ENCODE data around the gene EXOSC1.
"Not testable (repeated sequence)": the region's sequence is repeated elsewhere in the genome, so short reads cannot be mapped to it uniquely, and the experiment has no call there.

EXOSC1 gene

DNA sequence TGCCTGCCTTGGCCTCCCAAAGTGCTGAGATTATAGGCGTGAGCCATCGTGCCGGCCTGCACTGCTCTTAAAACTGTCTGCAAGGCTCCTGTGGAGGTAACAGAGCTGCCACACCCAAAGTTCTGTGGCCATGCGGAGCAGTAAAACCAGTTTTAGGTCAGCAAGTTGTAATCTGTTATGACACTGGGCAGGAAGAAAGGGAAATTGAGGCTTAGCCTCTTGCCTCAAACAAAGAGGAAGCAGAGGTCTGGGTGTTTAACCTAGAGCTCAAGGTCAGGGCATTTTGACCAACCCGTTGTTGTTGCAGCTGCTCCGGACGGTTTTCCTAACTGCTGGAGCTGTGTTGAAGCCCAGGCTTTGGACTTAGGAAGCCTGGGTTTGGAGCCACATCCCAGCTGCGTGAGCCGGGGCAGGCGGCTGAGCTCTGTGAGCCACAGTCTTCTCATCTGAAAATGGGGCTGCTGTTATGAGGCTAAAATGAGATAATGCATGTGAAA lies 37.3 kb downstream of the EXOSC1 start:
- no peak for DNase-seq (ENCODE audit: low spot score)

DNA sequence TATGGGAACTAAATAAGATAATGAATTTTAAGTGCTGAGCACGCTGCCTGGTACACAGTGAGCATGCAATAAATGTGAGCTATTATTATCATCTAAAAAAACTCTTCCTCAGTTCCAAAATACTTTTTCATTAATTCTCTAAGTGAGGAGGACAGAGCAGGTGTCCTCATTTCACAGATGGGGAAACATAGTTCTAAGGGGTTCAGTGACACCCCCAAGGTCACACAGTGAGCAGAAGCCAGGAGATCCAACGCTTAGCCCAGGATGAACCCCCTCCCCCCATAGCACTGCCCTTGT lies 37.9 kb downstream of the EXOSC1 start:
- DNase-seq (ENCODE audit: low spot score) = no peak

DNA sequence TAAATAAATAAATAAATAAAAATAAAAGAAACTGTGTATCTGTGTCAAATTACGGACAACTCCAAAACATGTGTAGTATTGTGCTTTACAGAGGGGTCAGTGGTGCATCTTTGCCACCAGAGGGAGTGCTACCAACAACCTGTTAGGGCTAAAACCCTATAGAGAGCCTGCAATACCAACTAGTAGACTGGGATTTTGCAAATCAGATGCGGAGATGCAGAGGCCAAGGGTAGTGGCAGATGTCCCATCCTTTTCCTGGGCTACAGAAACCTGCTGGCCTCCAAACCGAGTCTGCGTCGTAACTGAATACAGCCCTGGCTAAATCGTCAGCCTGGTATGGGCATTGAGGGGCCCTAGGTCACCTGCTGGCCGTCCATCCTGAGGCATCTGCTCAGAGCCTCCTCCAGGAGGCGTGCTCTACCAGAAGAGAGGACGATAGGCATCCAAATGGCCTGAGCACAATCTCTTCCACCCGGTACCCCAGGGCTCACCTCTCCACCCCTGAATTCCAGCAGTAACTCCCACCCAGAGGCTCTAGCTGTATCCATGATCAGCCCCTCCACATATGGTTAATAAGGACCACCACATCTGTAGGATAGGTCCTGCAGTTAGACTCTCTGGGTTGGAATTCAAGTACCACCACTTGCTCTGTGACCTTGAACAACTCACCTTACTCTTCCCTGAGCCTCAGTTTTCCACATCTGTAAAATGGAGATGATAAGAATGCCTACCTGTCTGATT lies 38.4 kb downstream of the EXOSC1 start:
- peak; percentile 80 for DNase-seq (ENCODE audit: low spot score)

DNA sequence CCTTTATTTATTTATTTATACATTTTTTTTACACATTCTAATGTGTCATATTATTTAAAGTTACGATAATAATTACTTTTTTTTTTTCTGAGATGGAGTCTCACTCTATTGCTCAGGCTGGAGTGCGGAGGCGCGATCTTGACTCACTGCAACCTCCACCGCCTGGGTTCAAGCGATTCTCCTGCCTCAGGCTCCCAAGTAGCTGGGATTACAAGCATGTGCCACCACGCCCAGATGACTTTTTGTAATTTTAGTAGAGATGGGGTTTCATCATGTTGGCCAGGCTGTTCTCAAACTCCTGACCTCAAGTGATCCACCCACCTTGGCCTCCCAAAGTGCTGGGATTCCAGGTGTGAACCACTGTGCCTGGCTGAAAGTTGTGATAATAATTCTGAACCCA lies 39.3 kb downstream of the EXOSC1 start:
- not testable (repeated sequence) for DNase-seq (ENCODE audit: low spot score)

DNA sequence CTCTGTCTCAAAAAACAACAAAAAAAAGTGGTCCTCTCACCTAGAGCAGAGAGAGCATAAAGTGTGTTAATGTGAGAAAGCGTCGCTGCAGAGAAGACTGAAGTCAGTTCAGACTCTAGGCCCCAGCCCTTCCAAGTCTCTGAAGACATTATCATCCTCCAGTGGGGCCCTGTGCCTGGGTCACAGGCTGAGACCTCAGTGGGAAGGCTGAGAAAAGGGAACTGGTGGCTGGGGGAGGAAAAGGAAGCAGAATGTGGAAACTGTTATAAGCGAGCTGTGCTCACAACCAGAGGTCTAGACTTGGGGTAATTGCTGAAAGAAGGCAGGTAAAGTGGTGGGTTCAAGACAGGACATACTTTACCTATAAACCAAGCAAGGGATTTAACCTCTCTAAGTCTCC lies 39.7 kb downstream of the EXOSC1 start:
- DNase-seq (ENCODE audit: low spot score) = peak; percentile 54

DNA sequence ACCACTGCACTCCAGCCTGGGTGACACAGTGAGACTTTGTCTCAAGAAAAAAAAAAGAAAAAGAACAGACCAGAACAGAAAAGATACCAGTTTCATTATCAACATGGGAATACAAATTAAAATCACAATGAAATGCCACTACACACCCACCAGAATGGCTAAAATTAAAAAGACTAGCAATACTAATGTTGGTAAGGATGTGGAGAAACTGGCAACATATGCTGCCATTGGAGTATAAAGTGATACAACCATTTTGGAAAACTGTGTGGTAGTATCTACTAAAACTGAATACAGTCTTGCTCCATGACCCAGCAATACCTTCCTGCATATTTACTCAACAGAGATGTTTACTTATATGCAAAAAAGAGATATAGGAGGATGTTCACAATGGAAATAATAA lies 41.8 kb downstream of the EXOSC1 start:
- DNase-seq (ENCODE audit: low spot score) = no peak

DNA sequence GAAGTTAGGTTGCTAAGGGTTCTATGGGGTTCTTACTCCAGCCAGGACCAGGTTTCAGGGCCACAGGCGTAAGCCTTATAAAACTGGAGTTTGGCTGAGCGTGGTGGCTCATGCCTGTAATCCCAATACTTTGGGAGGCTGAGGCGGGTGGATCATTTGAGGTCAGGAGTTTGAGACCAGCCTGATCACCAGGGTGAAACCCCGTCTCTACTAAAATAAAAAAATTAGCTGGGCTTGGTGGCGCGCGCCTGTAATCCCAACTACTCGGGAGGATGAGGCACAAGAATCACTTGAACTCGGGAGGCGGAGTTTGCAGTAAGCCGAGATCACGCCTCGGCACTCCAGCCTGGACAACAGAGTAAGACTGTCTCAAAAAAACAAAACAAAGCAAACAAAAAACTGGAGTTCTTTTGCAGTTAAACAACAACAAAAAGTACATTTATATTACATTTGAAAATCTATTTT lies 44.3 kb downstream of the EXOSC1 start:
- DNase-seq (ENCODE audit: low spot score) = no peak

DNA sequence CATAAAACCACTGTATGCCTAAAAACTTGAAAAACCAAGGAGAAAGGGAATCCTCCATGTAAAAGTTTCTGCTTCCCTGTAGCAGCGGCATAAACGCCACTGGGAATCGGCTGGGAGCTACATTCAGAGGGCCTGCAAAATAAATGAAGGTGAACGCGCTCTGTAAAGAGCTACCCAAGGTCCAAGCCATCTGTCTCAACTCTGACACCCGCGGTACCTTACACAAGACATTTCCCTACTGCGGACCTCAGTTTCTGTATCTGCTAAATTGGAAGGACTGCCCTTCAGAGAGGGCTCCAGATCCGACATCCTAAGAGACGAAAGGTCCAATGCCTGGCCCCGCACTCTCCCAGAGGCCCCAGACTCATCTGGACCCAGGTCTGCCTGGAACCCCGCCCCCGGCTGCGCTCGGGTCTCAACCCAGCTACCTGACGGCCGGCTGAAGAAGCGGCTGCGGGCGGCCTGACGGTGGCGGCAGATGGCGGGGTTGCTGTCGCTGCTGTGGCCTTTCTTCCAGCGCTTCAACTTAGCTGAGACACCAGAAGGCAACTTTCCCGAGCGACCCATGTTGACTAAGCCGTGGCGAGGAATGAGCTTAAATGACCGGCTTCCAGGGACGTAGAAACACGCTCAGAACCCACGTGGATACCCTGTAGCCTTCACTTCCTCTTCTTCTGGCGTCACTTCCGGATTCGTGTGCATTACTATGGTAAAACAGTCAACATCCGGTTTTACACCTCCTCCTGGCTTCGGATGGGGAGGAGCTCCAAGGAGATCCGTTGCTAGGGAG lies 44.9 kb downstream of the EXOSC1 start, which contains the start of gene RRP12:
RRP12 (minus strand) TSS at position 676 of the 790 bp plus-strand sequence; CDS start at position 567, 109 bp downstream.
- peak; percentile 99 for DNase-seq (ENCODE audit: low spot score)

DNA sequence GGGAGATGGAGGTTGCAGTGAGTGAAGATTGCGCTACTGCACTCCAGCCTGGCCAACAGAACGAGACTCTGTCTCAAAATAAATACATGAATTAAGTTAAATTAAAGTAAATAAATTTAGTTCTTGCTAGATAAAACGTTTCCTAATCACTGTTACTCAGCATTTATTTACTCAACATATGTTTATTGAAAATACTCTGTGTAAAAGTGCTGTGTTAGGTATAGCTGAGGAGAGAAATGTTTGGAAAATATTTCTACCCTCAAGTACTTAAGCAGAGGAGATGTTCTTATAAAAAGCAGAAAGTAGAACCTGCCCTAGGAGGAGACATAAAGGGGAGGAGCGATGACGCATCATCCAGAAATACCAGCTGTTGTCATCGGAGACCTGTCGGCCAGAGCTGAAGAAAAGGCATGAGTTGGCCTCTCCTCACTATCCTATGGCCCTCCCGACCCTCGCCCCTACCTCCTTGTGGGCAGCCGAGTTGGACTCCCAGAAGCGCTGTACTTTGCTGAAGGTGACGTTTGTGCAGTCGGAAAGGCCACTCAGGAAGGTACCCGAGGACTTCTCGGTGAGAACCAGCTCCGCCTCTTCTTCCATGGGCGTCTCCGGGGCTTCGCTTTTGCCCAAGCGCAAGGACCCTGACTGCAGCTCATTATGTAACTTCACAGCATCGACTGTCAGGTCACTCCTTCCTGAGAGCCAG lies 45.8 kb downstream of the EXOSC1 start:
- DNase-seq (ENCODE audit: low spot score) = peak; percentile 27

DNA sequence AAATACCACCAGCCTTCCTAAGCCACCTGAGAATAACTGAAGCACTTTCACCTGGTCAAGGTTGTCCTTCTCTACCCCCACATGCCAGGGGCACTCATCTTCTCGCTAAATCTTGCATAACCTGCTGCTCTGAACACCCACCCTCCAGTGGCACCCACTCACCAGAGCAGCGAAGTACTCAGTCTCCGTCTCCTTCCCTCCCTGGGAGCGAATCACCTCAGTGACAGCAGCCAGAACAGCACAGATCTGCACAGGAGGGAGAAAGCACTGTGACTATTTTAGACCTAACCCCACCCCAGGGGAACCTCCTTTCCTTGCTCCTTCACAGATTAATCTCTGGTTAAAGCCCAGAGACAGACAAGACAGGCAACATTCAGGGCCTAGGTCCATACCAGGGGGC lies 49.8 kb downstream of the EXOSC1 start:
- DNase-seq (ENCODE audit: low spot score) = no peak

DNA sequence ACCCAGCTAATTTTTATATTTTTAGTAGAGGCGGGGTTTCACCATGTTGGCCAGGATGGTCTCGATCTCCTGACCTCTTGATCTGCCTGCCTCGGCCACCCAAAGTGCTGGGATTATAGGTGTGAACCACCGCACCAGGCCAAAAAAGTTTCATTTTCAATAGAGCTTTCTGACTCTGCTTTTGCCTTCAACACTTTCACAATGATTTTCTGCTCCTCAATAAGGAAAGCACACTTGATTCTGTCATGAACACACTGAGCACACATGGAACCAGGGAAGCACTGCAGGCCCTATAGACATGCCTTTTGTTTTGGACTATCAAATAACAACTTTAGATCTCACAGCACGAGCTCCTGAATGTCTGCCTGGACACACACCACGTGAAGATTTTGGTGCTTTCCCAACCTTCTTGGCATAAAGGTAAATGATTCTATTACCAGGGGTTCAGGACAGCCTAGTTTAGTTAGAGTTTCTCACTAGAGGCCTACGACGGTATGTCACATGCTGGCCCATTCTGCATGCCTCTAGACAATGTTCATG lies 52.7 kb downstream of the EXOSC1 start:
- no peak for DNase-seq (ENCODE audit: low spot score)

DNA sequence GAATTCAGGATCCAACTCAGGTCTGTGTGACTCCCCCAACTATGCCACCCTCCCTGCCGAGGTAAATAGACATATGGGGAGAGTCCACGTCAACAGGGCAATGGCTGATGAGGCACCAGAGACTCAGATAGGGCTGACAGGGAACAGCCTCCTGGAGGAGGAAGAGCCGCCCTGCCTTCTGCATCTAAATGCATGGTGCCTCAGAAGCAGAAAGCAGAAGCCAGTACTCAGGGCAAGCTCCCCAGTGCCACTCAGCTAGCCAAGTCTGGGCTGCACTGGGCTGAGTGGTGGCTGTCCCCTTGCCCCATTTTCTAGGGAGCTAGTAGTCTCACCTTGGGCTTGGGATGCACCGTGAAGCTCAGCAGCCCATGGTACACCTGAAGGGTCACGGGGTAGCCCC lies 55.7 kb downstream of the EXOSC1 start:
- DNase-seq (ENCODE audit: low spot score) = no peak

DNA sequence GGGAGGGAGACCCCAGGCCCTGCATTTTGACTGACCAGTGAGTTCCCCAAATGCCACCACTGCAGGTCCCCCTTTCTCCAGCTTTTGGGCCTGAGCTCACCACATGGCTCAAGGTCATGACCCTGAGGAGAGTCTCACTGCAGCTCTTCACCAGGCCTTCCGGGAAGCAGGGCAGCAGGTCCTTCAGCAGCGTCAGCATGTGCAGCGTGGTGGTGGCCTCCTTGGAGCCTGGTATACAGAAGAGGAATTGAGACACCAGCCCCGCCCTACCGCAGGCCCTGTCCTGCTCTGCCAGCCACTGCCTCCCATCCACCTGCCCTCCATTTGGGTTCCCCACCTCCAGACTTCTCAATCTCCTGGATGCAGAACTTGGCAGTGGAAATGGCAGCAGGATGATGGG lies 57.7 kb downstream of the EXOSC1 start:
- DNase-seq (ENCODE audit: low spot score) = no peak

Measured in pons (tissue), 1 donor.